Right lobe of liver (tissue), 4 donors: ENCODE results near the gene LAMB1.

Source experiments
- CTCF ChIP-seq, 4 donors: fragments of 200-600 bp in 3 of 4; fragments of 450-650 bp in 1 of 4; IDR thresholded peaks; one replicate each; pipeline versions ENCODE4 v1.5.1 to v1.8.0; 2016 to 2022; ENCODE audit warnings: antibody characterized with exemption in 4 of 4, mild to moderate bottlenecking in 2 of 4
- POLR2A ChIP-seq: fragments of 450-650 bp; IDR thresholded peaks from one replicate; pipeline ENCODE4 v1.6.1; 2017; ENCODE audit warnings: antibody characterized with exemption, mild to moderate bottlenecking
- donor health status: DM: no; HTN: no; CAD: no.
- donor health status: DM: no; HTN: no; CAD: no.
- donor health status: DM: no; HTN: yes; CAD: no.

- TF ChIP-seq CTCF (IDR thresholded peaks at IDR 0.05) (no peak), POLR2A (no peak)
Measured at GRCh38 chr7:107945332-107945731, 57.6 kb downstream of the LAMB1 start.
